Measurements from ENCODE around the gene MTCL3.

The MTCL3 gene

GRCh38 chr6:127520066-127520465, 931 bp upstream of the MTCL3 start:
- Histone ChIP-seq H3K4me3 (ENCODE audit: insufficient read depth, low read depth, low read length) (no peak overlapping the region), H3K27me3 (ENCODE audit: control insufficient read depth, insufficient read depth, low read length) (peaks cover 6% of the 10 kb centered on the region), H3K36me3 (replicated peaks; ENCODE audit: control insufficient read depth, insufficient read depth, low read length) (no peaks in the 10 kb centered on the region)
- DNase-seq, result no peak

GRCh38 chr6:127519469-127519785, 292 bp upstream of the MTCL3 start:
- Histone ChIP-seq H3K36me3 (replicated peaks; ENCODE audit: control insufficient read depth, insufficient read depth, low read length) (no peaks in the 10 kb centered on the region), H3K27me3 (ENCODE audit: control insufficient read depth, insufficient read depth, low read length) (peaks cover 9% of the 10 kb centered on the region), H3K4me3 (ENCODE audit: insufficient read depth, low read depth, low read length) (peak overlapping the region; percentile 55)

GRCh38 chr6:127518191-127518709, 885 bp downstream of the MTCL3 start:
- Histone ChIP-seq H3K36me3 (replicated peaks; ENCODE audit: control insufficient read depth, insufficient read depth, low read length) (no peaks in the 10 kb centered on the region), H3K27me3 (ENCODE audit: control insufficient read depth, insufficient read depth, low read length) (peaks cover 17% of the 10 kb centered on the region), H3K4me3 (ENCODE audit: insufficient read depth, low read depth, low read length) (peak overlapping the region; percentile 55)
- peak; percentile 36 for DNase-seq

More at GRCh38 chr6:127519469-127519785, 292 bp upstream of the MTCL3 start:
- DNase-seq, result no peak

- Histone ChIP-seq H3K36me3 (replicated peaks; ENCODE audit: control insufficient read depth, insufficient read depth, low read length) (no peaks in the 10 kb centered on the region), H3K4me3 (ENCODE audit: insufficient read depth, low read depth, low read length) (no peak overlapping the region), H3K27me3 (ENCODE audit: control insufficient read depth, insufficient read depth, low read length) (peaks cover 17% of the 10 kb centered on the region)
- no peak for DNase-seq
Observed at GRCh38 chr6:127517693-127518092, 1.4 kb downstream of the MTCL3 start.

GRCh38 chr6:127516662-127517273, 2.4 kb downstream of the MTCL3 start:
- Histone ChIP-seq H3K27me3 (ENCODE audit: control insufficient read depth, insufficient read depth, low read length) (peaks cover 17% of the 10 kb centered on the region), H3K36me3 (replicated peaks; ENCODE audit: control insufficient read depth, insufficient read depth, low read length) (no peaks in the 10 kb centered on the region), H3K4me3 (ENCODE audit: insufficient read depth, low read depth, low read length) (peak overlapping the region; percentile 78)
- peak; percentile 72 for DNase-seq

GRCh38 chr6:127515794-127516661, 3.1 kb downstream of the MTCL3 start:
- no peaks in the 10 kb centered on the region for H3K36me3 ChIP-seq (replicated peaks; ENCODE audit: control insufficient read depth, insufficient read depth, low read length)
- peak; percentile 91 for DNase-seq
- H3K4me3 ChIP-seq (ENCODE audit: insufficient read depth, low read depth, low read length), result peak overlapping the region; percentile 78
- H3K27me3 ChIP-seq (ENCODE audit: control insufficient read depth, insufficient read depth, low read length), result peaks cover 17% of the 10 kb centered on the region

GRCh38 chr6:127515234-127515793, 3.8 kb downstream of the MTCL3 start:
- Histone ChIP-seq H3K4me3 (ENCODE audit: insufficient read depth, low read depth, low read length) (peak overlapping the region; percentile 78), H3K27me3 (ENCODE audit: control insufficient read depth, insufficient read depth, low read length) (peaks cover 17% of the 10 kb centered on the region), H3K36me3 (replicated peaks; ENCODE audit: control insufficient read depth, insufficient read depth, low read length) (peaks cover 2% of the 10 kb centered on the region; the same call in 1 of the 2 replicates)
- DNase-seq, result peak; percentile 85

- Histone ChIP-seq H3K4me3 (ENCODE audit: insufficient read depth, low read depth, low read length) (peak overlapping the region; percentile 78), H3K27me3 (ENCODE audit: control insufficient read depth, insufficient read depth, low read length) (peaks cover 17% of the 10 kb centered on the region), H3K36me3 (replicated peaks; ENCODE audit: control insufficient read depth, insufficient read depth, low read length) (peaks cover 2% of the 10 kb centered on the region; the same call in 1 of the 2 replicates)
- DNase-seq, result peak; percentile 66
Observed at GRCh38 chr6:127514773-127515227, 4.3 kb downstream of the MTCL3 start.

GRCh38 chr6:127514179-127514772, 4.9 kb downstream of the MTCL3 start:
- peak overlapping the region; percentile 78 for H3K4me3 ChIP-seq (ENCODE audit: insufficient read depth, low read depth, low read length)
- H3K36me3 ChIP-seq (replicated peaks; ENCODE audit: control insufficient read depth, insufficient read depth, low read length), result peaks cover 2% of the 10 kb centered on the region; the same call in 1 of the 2 replicates
- DNase-seq, result no peak
- peaks cover 17% of the 10 kb centered on the region for H3K27me3 ChIP-seq (ENCODE audit: control insufficient read depth, insufficient read depth, low read length)

GRCh38 chr6:127513425-127513824, 5.7 kb downstream of the MTCL3 start:
- DNase-seq, result no peak
- peaks cover 2% of the 10 kb centered on the region; the same call in 1 of the 2 replicates for H3K36me3 ChIP-seq (replicated peaks; ENCODE audit: control insufficient read depth, insufficient read depth, low read length)
- H3K27me3 ChIP-seq (ENCODE audit: control insufficient read depth, insufficient read depth, low read length), result peaks cover 17% of the 10 kb centered on the region
- no peak overlapping the region for H3K4me3 ChIP-seq (ENCODE audit: insufficient read depth, low read depth, low read length)

GRCh38 chr6:127510876-127511275, 8.3 kb downstream of the MTCL3 start:
- no peak for DNase-seq
- Histone ChIP-seq H3K36me3 (replicated peaks; ENCODE audit: control insufficient read depth, insufficient read depth, low read length) (peaks cover 2% of the 10 kb centered on the region; the same call in 1 of the 2 replicates), H3K4me3 (ENCODE audit: insufficient read depth, low read depth, low read length) (no peak overlapping the region), H3K27me3 (ENCODE audit: control insufficient read depth, insufficient read depth, low read length) (peaks cover 11% of the 10 kb centered on the region)

- H3K36me3 ChIP-seq (replicated peaks; ENCODE audit: control insufficient read depth, insufficient read depth, low read length), result peaks cover 2% of the 10 kb centered on the region; the same call in 1 of the 2 replicates
- no peaks in the 10 kb centered on the region for H3K27me3 ChIP-seq (ENCODE audit: control insufficient read depth, insufficient read depth, low read length)
- H3K4me3 ChIP-seq (ENCODE audit: insufficient read depth, low read depth, low read length), result no peak overlapping the region
- no peak for DNase-seq
Observed at GRCh38 chr6:127506894-127507293, 12.2 kb downstream of the MTCL3 start.

GRCh38 chr6:127503022-127503421, 16.1 kb downstream of the MTCL3 start:
- no peak for DNase-seq
- no peak overlapping the region for H3K4me3 ChIP-seq (ENCODE audit: insufficient read depth, low read depth, low read length)
- no peaks in the 10 kb centered on the region for H3K36me3 ChIP-seq (replicated peaks; ENCODE audit: control insufficient read depth, insufficient read depth, low read length)

GRCh38 chr6:127497410-127497809, 21.7 kb downstream of the MTCL3 start:
- no peaks in the 10 kb centered on the region for H3K27me3 ChIP-seq (ENCODE audit: control insufficient read depth, insufficient read depth, low read length)
- no peak for DNase-seq
- H3K4me3 ChIP-seq (ENCODE audit: insufficient read depth, low read depth, low read length), result no peak overlapping the region
- no peaks in the 10 kb centered on the region for H3K36me3 ChIP-seq (replicated peaks; ENCODE audit: control insufficient read depth, insufficient read depth, low read length)

More at GRCh38 chr6:127503022-127503421, 16.1 kb downstream of the MTCL3 start:
- H3K27me3 ChIP-seq (ENCODE audit: control insufficient read depth, insufficient read depth, low read length), result no peaks in the 10 kb centered on the region
